ENCODE results near the gene CASP9. TPM values are rescaled to one million over a fixed set of nuclear protein-coding genes. Genes with fewer than 3 reads are reported as not detected.

Gene CASP9
- total RNA-seq, 1 experiment from 2014 or later = 15.9 TPM

DNA sequence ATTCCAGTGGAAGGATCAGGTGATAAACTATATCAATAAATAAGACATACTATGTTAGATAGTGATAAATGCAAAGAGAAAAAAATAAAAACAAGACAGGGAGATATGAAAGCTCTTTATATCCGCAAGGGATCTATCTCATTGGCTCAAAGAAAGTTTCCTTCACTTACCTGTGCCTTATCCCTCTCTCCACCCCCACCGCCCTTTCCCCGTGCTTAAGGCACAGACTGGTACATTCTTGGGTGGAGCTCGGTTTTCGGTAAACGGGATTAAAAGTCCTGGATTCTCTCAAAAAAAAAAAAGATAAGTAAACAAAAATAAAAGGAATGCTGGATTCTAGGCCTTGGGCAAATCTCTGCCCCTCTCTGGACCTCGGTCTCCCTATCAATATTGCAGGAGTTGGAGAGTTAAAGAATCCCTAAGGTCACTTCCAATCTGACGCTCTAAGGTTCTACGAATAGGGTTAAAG, 2.0 kb upstream of the CASP9 start:
- Mint-ChIP-seq H3K36me3 (ENCODE audit: insufficient read depth in 1 of 3, low read depth in 3 of 3) (peaks cover 2 to 16% (median 9%) of the 10 kb centered on the region in 3 experiments; a peak in 5 of 7 replicates), H3K27me3 (ENCODE audit: low read depth) (no peaks in the 10 kb centered on the region), H3K27ac (peak overlapping the region; percentile 38 to 74 (median 66); a peak in 5 of 7 replicates), H3K4me3 (peak overlapping the region; percentile 92 to 95), H3K4me1 (peaks cover 28 to 43% of the 10 kb centered on the region in 2 experiments), H3K9me3 (no peaks in the 10 kb centered on the region)
- no CpG with 5 or more reads among the region's 9 CpGs for WGBS (ENCODE audit: extremely low coverage, insufficient read length, low lambda C conversion rate)
- Histone ChIP-seq H3K79me2 (ENCODE audit: insufficient read depth, low read length) (no peaks in the 10 kb centered on the region), H2BK20ac (ENCODE audit: low read depth, low read length, poor library complexity, severe bottlenecking) (no peak overlapping the region), H3K14ac (ENCODE audit: insufficient read depth, low read length) (no peak overlapping the region), H3K4me2 (ENCODE audit: insufficient read depth, insufficient read length, low read length) (peak overlapping the region; percentile 86), H2AK5ac (ENCODE audit: insufficient read length, low read length) (no peak overlapping the region), H2AFZ (ENCODE audit: low read length) (no peak overlapping the region), H3K23ac (ENCODE audit: insufficient read length, low read depth, low read length) (no peak overlapping the region), H3T11ph (ENCODE audit: low read length) (no peak overlapping the region), H2BK15ac (ENCODE audit: low read depth, low read length) (no peak overlapping the region), H2BK5ac (ENCODE audit: insufficient read length, low read length) (no peak overlapping the region), H4K5ac (ENCODE audit: insufficient read length, low read depth, low read length) (no peak overlapping the region), H3K4me1 (ENCODE audit: insufficient read depth, low read length) (peaks cover 3% of the 10 kb centered on the region; the same call in 1 of the 2 replicates), H3K56ac (ENCODE audit: insufficient read length, low read depth, low read length) (no peak overlapping the region), H3K4ac (ENCODE audit: low read depth, low read length) (no peak overlapping the region), H3K27ac (ENCODE audit: insufficient read length, low read depth, low read length) (no peak overlapping the region), H3K18ac (ENCODE audit: insufficient read length, low read depth, low read length) (no peak overlapping the region), H4K91ac (ENCODE audit: insufficient read length, low read depth, low read length) (no peak overlapping the region), H3K9me3 (ENCODE audit: control insufficient read depth, low read depth, low read length) (no peaks in the 10 kb centered on the region), H3K9ac (ENCODE audit: extremely low read depth, insufficient read length, low read length) (no peak overlapping the region), H3K23me2 (ENCODE audit: insufficient read length, low read depth, low read length, poor library complexity, severe bottlenecking) (peaks cover 8% of the 10 kb centered on the region), H3K79me1 (ENCODE audit: insufficient read depth, low read depth, low read length, poor library complexity, severe bottlenecking) (no peaks in the 10 kb centered on the region), H3K27me3 (ENCODE audit: insufficient read depth, low read length) (no peaks in the 10 kb centered on the region), H4K20me1 (ENCODE audit: control insufficient read depth, insufficient read depth, insufficient read length) (no peaks in the 10 kb centered on the region), H4K8ac (replicated peaks; ENCODE audit: insufficient read length, low read depth, low read length) (no peak overlapping the region), H2BK120ac (ENCODE audit: low read depth, low read length, poor library complexity, severe bottlenecking) (no peak overlapping the region), H2BK12ac (ENCODE audit: insufficient read length, low read depth, low read length) (no peak overlapping the region)
- no peak for TF ChIP-seq CTCF (conservative IDR thresholded peaks at IDR 0.05)
- DNase-seq = no peak
